Neural cell (in vitro differentiated cells): ENCODE measurements around the gene VAPA.

Experiments
- CTCF ChIP-seq: fragments of 450-650 bp; IDR thresholded peaks from 2 replicates; pipeline ENCODE4 v1.5.1; 2014; ENCODE audit warnings: antibody characterized with exemption, mild to moderate bottlenecking, moderate library complexity; ENCODE audit not compliant: poor library complexity, severe bottlenecking
- EP300 ChIP-seq: fragments of 450-650 bp; conservative IDR thresholded peaks from 2 replicates; pipeline ENCODE4 v1.6.1; 2014; ENCODE audit warnings: antibody characterized with exemption, mild to moderate bottlenecking, moderate library complexity; ENCODE audit not compliant: poor library complexity, severe bottlenecking
- EZH2 ChIP-seq: fragments of 200-600, 300-800 bp; shearing (Covaris generic), sonication (generic); IDR thresholded peaks from 2 replicates; pipeline ENCODE4 v1.6.1; 2014; ENCODE audit warnings: antibody characterized with exemption, low read length, borderline replicate concordance, mild to moderate bottlenecking; ENCODE audit not compliant: insufficient read depth, poor library complexity, severe bottlenecking
- POLR2AphosphoS5 ChIP-seq: IDR thresholded peaks from 2 replicates; pipeline ENCODE4 v1.6.1; 2012
- RAD21 ChIP-seq: fragments of 450-650 bp; conservative IDR thresholded peaks from 2 replicates; pipeline ENCODE4 v1.6.1; 2014; ENCODE audit warnings: antibody characterized with exemption, mild to moderate bottlenecking, moderate library complexity
- REST ChIP-seq: IDR thresholded peaks from 2 replicates; pipeline ENCODE4 v1.6.1; 2012; ENCODE audit warnings: borderline replicate concordance
- TAF1 ChIP-seq: IDR thresholded peaks from 2 replicates; pipeline ENCODE4 v1.6.1; 2012; ENCODE audit warnings: low read depth

GRCh38 chr18:9911226-9911625 is 2.6 kb upstream of the VAPA start:
- TF ChIP-seq CTCF (no peak), POLR2AphosphoS5 (no peak), EZH2 (no peak), EP300 (no peak), RAD21 (no peak), REST (no peak), TAF1 (no peak)
